Epithelial cell of esophagus (primary cell): ENCODE measurements around the gene MCF2L2.

Source experiments
- DNase-seq: peaks from one replicate; pipeline ENCODE4 v3.0.0; 2010; ENCODE audit warnings: low read depth
- H3K4me3 ChIP-seq: 2 replicates; pipeline ENCODE4 v1.5.1; 2011; ENCODE audit warnings: mild to moderate bottlenecking, low read length, control low read depth
- TF ChIP-seq, protein P1 (sequence below): IDR thresholded peaks from 2 replicates; pipeline ENCODE4 v1.5.1; 2011; ENCODE audit warnings: low read depth, mild to moderate bottlenecking, low read length, control low read depth, inconsistent platforms; ENCODE audit not compliant: insufficient read depth; ENCODE audit errors: missing control alignments

MCF2L2 gene

DNA sequence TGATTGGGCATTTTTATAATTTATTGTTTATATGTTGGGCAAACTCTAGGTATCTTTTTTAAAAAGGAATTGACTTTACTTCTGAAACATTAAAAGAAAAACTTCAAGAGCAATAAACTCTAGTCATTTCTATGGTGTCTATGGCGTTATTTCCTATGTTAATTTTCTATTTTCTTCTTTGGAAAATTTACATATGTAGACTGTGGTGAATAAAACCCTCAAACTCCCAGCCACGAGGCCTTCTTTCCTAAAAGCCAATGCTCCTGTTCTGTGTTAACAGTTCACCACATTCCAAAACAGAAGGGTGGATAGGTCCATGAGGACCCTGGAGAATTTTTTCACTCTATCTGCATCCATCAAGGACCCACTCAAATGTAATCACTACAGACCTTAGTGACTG, 219.6 kb downstream of the MCF2L2 start:
- DNase-seq = no peak
- no peak overlapping the region for H3K4me3 ChIP-seq
- TF ChIP-seq, protein P1, sequence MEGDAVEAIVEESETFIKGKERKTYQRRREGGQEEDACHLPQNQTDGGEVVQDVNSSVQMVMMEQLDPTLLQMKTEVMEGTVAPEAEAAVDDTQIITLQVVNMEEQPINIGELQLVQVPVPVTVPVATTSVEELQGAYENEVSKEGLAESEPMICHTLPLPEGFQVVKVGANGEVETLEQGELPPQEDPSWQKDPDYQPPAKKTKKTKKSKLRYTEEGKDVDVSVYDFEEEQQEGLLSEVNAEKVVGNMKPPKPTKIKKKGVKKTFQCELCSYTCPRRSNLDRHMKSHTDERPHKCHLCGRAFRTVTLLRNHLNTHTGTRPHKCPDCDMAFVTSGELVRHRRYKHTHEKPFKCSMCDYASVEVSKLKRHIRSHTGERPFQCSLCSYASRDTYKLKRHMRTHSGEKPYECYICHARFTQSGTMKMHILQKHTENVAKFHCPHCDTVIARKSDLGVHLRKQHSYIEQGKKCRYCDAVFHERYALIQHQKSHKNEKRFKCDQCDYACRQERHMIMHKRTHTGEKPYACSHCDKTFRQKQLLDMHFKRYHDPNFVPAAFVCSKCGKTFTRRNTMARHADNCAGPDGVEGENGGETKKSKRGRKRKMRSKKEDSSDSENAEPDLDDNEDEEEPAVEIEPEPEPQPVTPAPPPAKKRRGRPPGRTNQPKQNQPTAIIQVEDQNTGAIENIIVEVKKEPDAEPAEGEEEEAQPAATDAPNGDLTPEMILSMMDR = no peak

DNA sequence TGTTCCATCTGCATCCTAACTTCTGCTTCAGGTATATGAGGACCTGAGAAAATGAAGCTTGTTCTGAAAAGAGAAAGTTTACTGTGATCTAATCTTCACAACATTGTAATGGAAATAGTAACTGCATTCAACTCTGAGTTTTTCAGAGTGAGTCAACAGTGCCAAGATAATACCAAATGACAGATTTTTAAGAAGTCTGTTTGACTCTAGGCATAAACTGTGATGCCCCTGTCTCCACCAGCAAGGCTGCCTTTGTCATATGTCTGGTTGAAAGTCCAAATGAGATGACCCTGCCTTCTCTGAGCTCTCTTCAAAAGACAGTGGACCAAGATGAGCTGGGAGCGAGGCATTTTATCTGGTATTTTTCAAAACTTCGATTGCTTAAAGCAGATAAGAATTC, 220.2 kb downstream of the MCF2L2 start:
- DNase-seq = no peak
- no peak overlapping the region for H3K4me3 ChIP-seq
- TF ChIP-seq, protein P1 = no peak

DNA sequence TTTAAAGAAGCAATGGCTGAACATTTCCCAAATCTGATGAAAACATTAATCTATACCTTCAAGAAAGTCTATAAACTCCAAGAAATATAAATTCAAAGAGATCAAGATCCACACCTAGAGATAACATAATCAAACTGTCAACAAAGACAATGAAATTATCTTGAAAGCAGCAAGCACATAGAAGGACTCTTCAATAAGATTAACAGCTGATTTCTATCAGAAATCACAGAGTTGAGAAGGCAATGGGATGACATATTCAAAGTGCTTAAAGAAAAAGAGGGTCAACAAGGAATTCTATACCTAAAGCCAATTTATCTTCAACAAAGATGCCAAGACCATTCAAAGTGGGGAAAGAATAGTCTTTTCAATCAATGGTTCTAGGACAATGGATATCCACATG, 224.7 kb downstream of the MCF2L2 start:
- no peak for DNase-seq
- H3K4me3 ChIP-seq = no peak overlapping the region
- TF ChIP-seq, protein P1 = no peak

DNA sequence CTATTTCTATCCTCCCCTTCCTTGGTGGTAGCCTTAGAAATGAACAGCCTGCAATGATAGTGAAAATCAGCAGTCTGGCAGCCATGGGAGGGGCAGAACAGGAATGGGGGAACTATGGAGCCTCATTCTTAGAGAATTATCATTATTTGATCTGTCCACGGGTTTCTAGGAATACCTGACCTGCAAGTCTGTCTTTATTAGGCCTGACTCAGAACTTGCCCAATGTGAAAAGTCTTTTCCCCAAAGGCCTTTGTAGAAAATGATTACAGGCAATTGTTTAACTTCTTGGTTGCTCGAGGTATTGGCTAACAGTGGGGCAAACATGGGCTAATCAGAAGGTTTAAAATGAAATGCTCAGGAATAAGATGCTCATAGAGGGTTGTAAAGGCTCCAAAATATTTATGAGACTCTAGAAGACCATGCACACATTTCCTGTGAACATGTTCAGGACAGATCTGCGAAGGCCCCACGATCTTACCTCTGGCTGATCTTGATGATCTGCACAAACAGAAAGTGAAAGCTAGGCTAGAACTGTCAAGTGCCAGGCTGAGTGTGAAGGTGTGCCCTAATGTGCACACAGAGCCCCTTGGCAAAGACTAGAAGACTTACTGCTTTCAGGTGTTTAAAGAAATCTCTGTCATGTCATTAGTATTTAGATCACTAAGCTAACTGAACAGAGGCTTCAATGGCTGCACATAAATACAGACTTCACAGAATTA, 226.3 kb downstream of the MCF2L2 start:
- DNase-seq = peak; percentile 72
- TF ChIP-seq, protein P1 = no peak
- no peak overlapping the region for H3K4me3 ChIP-seq

DNA sequence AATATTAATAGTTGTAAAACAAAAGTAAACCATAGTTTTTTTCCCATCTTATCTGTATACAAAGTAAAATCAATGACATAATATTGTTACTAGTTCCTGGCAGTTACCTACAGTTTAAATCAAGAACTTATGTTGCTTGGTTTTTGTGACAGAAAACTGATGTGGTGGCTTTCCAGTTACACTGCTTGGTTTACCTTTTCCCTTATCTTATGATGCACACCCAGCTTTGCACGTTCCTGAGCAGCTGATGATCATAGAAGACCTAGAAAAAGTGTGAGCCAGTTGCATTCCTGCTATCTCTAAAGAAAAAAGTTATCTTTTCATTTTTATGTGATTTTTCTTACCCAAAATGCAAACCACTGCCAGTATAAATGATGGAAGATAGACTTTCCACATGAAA, 229.5 kb downstream of the MCF2L2 start:
- TF ChIP-seq, protein P1 = no peak
- no peak overlapping the region for H3K4me3 ChIP-seq
- no peak for DNase-seq

- H3K4me3 ChIP-seq = no peak overlapping the region
- TF ChIP-seq, protein P1 = no peak
- DNase-seq = no peak
These were observed 230.7 kb downstream of the MCF2L2 start for GRCh38 chr3:183197734-183198133.

- no peak overlapping the region for H3K4me3 ChIP-seq
- no peak for DNase-seq
- TF ChIP-seq, protein P1 = no peak
These were observed 233.2 kb downstream of the MCF2L2 start for GRCh38 chr3:183195266-183195665.
